IPS DF 6.9 (cell line): ENCODE measurements around the gene GRM5.
"Not testable (repeated sequence)": the region's sequence is repeated elsewhere in the genome, so short reads cannot be mapped to it uniquely, and the experiment has no call there.

Experiments used
- DNase-seq: peaks from one replicate; pipeline ENCODE4 v3.0.0-alpha.2; 2013; ENCODE audit warnings: low read depth, low spot score
- H3K27ac ChIP-seq: one replicate; pipeline ENCODE4 v1.5.1; 2013; ENCODE audit warnings: low read length, control low read depth
- H3K27me3 ChIP-seq: 2 replicates; pipeline ENCODE4 v1.6.1; 2013; ENCODE audit warnings: mild to moderate bottlenecking, low read length; ENCODE audit not compliant: control insufficient read depth, insufficient read depth
- H3K36me3 ChIP-seq: 2 replicates; pipeline ENCODE4 v1.6.1; 2013; ENCODE audit warnings: low read length; ENCODE audit not compliant: control insufficient read depth, insufficient read depth
- H3K4me1 ChIP-seq: 2 replicates; pipeline ENCODE4 v1.6.1; 2013; ENCODE audit warnings: low read length; ENCODE audit not compliant: control insufficient read depth, insufficient read depth
- H3K4me3 ChIP-seq: 2 replicates; pipeline ENCODE4 v1.5.1; 2013; ENCODE audit warnings: mild to moderate bottlenecking, low read length
- H3K9me3 ChIP-seq: 2 replicates; pipeline ENCODE4 v1.6.1; 2013; ENCODE audit warnings: low read length, inconsistent platforms; ENCODE audit not compliant: control insufficient read depth, insufficient read depth
- WGBS: extraction: QIAGEN DNeasy Blood & Tissue Kit; methylation state at CpG from one replicate; pipeline ENCODE4 v1.1.7; 2013; ENCODE audit warnings: mixed read lengths, missing lambda C conversion rate; ENCODE audit not compliant: insufficient read length, insufficient coverage; 5-methylcytosine and 5-hydroxymethylcytosine counted together

The GRM5 gene

DNA sequence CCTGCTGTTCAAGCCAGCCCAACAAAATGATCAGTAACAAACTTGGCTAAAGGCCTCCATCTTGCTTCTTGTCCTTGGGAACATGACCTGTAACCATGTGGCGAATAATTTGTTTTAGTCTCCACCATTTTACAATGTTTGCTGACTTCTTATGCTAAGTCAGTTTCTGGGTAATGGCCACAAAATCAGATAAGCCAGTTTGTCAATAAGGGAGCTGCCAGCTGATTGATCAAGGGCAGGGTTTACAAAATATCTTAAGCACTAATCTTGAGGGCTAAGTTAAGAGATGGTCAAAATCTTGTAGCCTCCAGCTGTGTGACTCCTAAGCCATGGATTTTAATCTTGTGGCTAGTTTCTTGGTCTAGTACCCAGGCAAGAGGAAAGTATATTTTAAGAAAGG, 176.9 kb downstream of the GRM5 start:
- H3K27ac ChIP-seq, result not testable (repeated sequence)

GRCh38 chr11:88886796-88887195, 179.0 kb downstream of the GRM5 start:
- WGBS, result no CpG with 5 or more reads among the region's 3 CpGs

More for the DNA sequence above, 176.9 kb downstream of the GRM5 start:
- not testable (repeated sequence) for H3K4me3 ChIP-seq, H3K36me3 ChIP-seq, H3K27me3 ChIP-seq, H3K4me1 ChIP-seq, H3K9me3 ChIP-seq, DNase-seq
- no CpG with 5 or more reads among the region's 1 CpG for WGBS

DNA sequence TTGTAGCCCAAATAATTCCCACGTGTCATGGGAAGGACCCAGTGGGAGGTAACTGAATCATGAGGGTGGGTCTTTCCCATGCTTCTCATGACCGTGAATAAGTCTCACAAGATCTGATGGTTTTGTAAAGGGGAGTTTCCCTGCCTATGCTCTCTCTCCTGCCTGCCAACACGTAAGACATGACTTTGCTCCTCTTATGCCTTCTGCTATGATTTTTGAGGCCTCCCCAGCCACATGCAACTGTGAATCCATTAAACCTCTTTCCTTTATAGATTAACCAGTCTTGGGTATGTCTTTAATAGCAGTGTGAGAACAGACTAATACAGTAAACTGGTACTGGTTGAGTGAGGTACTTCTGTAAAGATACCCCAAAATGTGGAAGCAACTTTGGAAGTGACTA, 183.0 kb downstream of the GRM5 start:
- WGBS, result no CpG with 5 or more reads among the region's 3 CpGs
- not testable (repeated sequence) for H3K9me3 ChIP-seq, H3K4me3 ChIP-seq, H3K36me3 ChIP-seq, H3K27me3 ChIP-seq, DNase-seq, H3K4me1 ChIP-seq, H3K27ac ChIP-seq

More at GRCh38 chr11:88886796-88887195, 179.0 kb downstream of the GRM5 start:
- Histone ChIP-seq H3K36me3 (no peaks in the 10 kb centered on the region), H3K4me1 (no peaks in the 10 kb centered on the region), H3K27ac (no peak overlapping the region), H3K9me3 (no peaks in the 10 kb centered on the region), H3K4me3 (no peak overlapping the region), H3K27me3 (no peaks in the 10 kb centered on the region)
- peak; percentile 37 for DNase-seq

DNA sequence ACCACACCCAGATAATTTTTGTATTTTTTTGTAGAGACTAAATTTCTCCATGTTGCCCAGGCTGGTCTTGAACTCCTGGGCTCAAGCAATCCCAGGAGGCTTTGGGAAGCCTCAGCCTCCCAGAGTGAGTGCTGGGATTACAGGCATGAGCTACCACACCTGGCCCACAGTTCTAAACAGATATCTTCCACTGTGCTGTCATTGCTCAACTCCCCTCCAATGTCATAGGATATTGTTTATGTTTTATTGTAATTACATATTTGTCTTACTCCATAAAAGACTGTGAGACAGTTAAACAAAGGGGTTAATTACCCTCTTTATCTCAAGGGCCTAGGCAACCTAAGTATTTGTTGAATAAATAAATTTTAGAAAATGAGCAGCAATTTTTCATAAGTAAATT, 204.2 kb downstream of the GRM5 start:
- no peak overlapping the region for H3K4me3 ChIP-seq
- no peaks in the 10 kb centered on the region for H3K36me3 ChIP-seq
- no peak for DNase-seq
- no peaks in the 10 kb centered on the region for H3K27me3 ChIP-seq
- no peaks in the 10 kb centered on the region for H3K4me1 ChIP-seq
- H3K9me3 ChIP-seq, result no peaks in the 10 kb centered on the region
- no peak overlapping the region for H3K27ac ChIP-seq

GRCh38 chr11:88860431-88860830, 205.4 kb downstream of the GRM5 start:
- H3K4me3 ChIP-seq, H3K36me3 ChIP-seq, H3K27me3 ChIP-seq, H3K9me3 ChIP-seq, H3K27ac ChIP-seq, DNase-seq, H3K4me1 ChIP-seq: not testable (repeated sequence)
- WGBS, result no CpG with 5 or more reads among the region's 4 CpGs

- H3K9me3 ChIP-seq, H3K27me3 ChIP-seq: not testable (repeated sequence)
- WGBS, result no CpG with 5 or more reads among the region's 2 CpGs
These were observed 211.8 kb downstream of the GRM5 start for GRCh38 chr11:88853963-88854362.

DNA sequence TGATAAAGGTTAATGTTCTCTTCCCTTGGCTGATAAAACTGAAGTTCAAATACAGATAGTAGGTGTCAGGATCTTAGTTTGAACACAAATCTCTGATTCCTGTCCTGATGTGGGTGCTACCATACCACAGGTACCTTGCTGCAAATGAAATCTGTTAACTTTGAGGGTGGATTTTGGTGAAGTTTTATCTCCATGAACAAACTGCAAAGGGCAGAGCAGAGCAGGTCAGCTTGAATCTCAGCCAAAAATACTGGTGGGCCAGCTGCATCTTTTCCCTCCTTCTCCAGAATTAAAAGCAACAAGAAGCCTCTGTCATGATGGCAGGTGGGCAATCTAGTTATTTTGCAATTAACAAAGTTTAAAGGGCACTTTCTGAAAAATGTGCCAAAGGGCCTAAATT, 214.2 kb downstream of the GRM5 start:
- H3K4me1 ChIP-seq, H3K36me3 ChIP-seq, H3K4me3 ChIP-seq, H3K27me3 ChIP-seq, H3K9me3 ChIP-seq, DNase-seq, H3K27ac ChIP-seq: not testable (repeated sequence)

More at GRCh38 chr11:88853963-88854362, 211.8 kb downstream of the GRM5 start:
- H3K36me3 ChIP-seq, H3K4me3 ChIP-seq, H3K4me1 ChIP-seq, H3K27ac ChIP-seq, DNase-seq: not testable (repeated sequence)

- not testable (repeated sequence) for H3K27me3 ChIP-seq, H3K4me1 ChIP-seq, H3K4me3 ChIP-seq, H3K36me3 ChIP-seq, H3K27ac ChIP-seq, DNase-seq, H3K9me3 ChIP-seq
- no CpG with 5 or more reads among the region's 6 CpGs for WGBS
These were observed 216.0 kb downstream of the GRM5 start for GRCh38 chr11:88849773-88850172.

DNA sequence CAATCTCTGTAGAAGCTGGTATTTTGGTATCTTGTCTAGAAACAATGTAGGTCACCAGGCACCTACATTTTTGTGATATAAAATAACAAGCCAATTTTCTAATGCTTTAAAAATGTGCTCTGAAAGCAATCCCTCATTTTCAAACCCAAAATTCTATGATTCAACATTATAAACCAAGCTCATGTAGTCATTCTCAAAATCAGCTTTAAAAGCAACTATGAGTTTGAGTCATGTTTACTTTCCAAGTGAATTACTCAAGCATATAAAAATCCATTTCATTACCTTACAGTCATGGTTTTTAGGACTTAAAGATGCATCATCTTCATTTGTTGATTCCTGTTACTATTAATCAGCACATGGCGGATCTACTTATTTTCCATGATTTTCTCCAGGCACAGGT, 216.4 kb downstream of the GRM5 start:
- Histone ChIP-seq H3K36me3 (no peaks in the 10 kb centered on the region), H3K27me3 (no peaks in the 10 kb centered on the region), H3K27ac (no peak overlapping the region), H3K4me1 (no peaks in the 10 kb centered on the region), H3K9me3 (no peaks in the 10 kb centered on the region), H3K4me3 (no peak overlapping the region)
- DNase-seq, result no peak
- WGBS, result no CpG with 5 or more reads among the region's 1 CpG

DNA sequence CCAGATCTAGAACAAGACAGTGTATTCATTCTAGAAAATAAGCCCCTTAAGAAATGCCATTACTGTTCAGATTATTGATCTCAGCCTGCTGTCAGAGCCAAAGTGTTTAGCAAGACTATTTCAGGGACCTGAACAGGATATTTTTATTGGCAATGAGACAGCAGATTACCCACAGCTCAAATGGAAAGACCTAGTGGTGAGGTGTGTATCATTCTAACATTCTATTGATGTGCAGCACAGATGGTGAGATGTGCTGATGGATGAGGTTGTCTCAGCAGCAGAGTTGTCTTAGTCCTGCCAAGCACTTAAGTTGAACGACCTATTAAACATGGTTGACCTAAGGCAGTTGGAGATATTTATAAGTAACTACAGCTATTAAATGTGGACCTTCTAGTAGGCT, 219.5 kb downstream of the GRM5 start:
- H3K4me1 ChIP-seq, H3K9me3 ChIP-seq, H3K36me3 ChIP-seq, H3K4me3 ChIP-seq, H3K27ac ChIP-seq, DNase-seq, H3K27me3 ChIP-seq: not testable (repeated sequence)
- WGBS, result no CpG with 5 or more reads among the region's 1 CpG

- not testable (repeated sequence) for H3K4me3 ChIP-seq, H3K4me1 ChIP-seq, DNase-seq, H3K27ac ChIP-seq, H3K27me3 ChIP-seq, H3K36me3 ChIP-seq, H3K9me3 ChIP-seq
- whole genome bisulfite sequencing, result no CpG with 5 or more reads among the region's 3 CpGs
These were observed 220.8 kb downstream of the GRM5 start for GRCh38 chr11:88844941-88845340.
